Activated gamma-delta T cell treated with anti-CD3 and anti-CD28 coated beads, Interleukin-2, amount 50 U/mL, for 16 hours (primary cell): Measurements from ENCODE around the gene ABHD17B.

Source experiments
- DNase-seq: peaks from one replicate; pipeline ENCODE4 v3.0.0-alpha.2; 2020; ENCODE audit warnings: low read depth

The ABHD17B gene

GRCh38 chr9:71876829-71877228 is 34.2 kb downstream of the ABHD17B start:
- no peak for DNase-seq

- no peak for DNase-seq
Measured at GRCh38 chr9:71876106-71876505, 34.9 kb downstream of the ABHD17B start.

- no peak for DNase-seq
Measured at GRCh38 chr9:71875345-71875744, 35.6 kb downstream of the ABHD17B start.

- no peak for DNase-seq
Measured at GRCh38 chr9:71863631-71864030, 47.4 kb downstream of the ABHD17B start.

DNA sequence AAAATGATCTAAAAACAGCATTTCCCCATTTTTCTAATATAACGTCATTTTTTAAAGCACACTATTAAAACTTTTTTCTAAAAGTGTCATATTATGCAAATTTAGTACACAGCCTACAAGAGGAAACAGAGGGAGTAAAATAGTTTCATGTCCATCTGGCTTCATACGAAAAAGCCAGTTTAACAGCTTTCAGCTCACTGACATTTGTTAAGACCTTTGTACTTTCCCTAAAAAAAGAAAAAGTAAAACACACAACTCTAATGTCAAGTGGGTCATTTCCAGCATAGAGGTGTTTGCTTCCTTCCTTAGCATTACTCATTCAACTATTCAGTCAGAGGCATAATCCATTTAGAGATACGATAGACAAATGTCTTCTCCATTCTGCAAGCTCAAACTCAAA is 49.4 kb downstream of the ABHD17B start:
- DNase-seq = no peak

- no peak for DNase-seq
Measured at GRCh38 chr9:71859939-71860338, 51.1 kb downstream of the ABHD17B start.

DNA sequence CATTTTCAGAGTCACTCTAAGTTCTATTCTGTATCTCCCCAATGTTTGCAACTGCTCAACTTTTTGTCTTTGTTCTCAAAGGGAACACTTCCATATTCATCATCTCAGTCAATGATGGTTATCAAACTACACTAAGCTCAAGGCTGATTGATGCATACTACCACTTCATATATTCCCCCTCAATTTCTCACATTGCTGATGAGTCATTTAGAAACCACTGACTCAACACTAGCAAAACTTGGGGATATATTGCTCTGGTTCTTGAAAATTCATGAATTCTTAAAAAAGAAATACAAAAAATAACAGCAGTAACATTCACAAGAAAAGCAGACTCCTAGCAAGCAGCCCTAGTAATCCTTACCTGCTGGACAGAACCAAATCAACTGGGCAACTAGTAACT is 52.2 kb downstream of the ABHD17B start:
- no peak for DNase-seq

- DNase-seq = no peak
Measured at GRCh38 chr9:71858102-71858798, 52.7 kb downstream of the ABHD17B start.

DNA sequence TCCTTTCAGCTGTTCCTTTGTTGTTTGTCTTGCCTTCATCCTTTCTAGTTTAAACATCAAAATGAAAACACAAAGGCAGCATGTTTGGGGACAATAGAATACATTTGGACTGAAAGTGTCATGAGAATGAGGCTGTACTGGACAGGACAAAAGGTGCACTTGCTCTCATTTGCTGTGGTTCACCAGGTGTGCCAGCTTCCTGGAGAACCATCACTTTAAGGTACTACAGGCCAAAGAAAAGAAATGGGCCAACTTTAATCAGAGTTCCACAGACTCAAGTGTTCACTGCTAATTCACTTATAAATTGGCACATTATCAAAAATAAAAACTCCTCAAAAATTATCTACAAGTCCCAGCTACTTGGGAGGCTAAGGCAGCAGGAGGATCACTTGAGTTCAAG is 53.8 kb downstream of the ABHD17B start:
- DNase-seq = no peak

- DNase-seq = no peak
Measured at GRCh38 chr9:71854811-71855210, 56.2 kb downstream of the ABHD17B start.

GRCh38 chr9:71853084-71853483 is 57.9 kb downstream of the ABHD17B start:
- no peak for DNase-seq

- DNase-seq = no peak
Measured at GRCh38 chr9:71850996-71851395, 60.0 kb downstream of the ABHD17B start.

GRCh38 chr9:71847892-71848291 is 63.1 kb downstream of the ABHD17B start:
- DNase-seq = no peak

DNA sequence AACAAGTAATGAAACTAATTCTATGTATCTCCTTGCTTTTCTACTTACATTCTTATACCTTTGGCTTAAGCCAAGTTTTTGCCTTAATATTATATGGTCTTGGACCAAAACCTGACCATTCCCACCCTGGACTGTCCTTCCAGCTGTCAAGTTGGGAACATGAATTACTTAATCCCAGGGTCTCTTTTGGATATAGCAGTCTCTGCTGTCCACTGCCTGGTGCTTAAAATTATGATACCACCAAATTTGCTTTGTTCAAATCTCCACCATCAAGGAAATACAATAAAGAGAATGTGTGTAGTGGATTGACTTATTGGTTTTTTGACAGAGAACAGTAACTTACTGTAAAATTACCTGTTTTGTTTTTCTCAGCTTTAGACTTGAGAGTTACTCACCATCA is 66.2 kb downstream of the ABHD17B start:
- no peak for DNase-seq

DNA sequence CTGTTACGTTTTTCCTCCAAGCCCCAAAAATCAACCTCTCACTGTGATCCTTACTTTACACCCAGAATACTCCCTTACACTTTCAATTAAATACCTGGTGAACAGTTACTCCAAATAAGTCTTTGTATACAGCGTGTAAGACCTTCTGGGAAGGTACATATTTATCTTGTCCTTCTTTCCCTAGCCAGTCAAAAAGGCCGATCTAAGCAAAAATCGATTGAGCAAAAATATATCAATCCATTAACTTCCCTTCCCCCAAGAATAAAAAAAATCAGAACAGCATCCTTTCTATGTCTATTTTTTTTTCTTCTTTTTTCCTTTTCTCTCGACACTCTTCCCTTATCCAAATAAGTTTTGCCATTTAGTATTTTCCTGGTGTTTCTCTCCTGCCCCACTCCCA is 71.3 kb downstream of the ABHD17B start:
- no peak for DNase-seq

GRCh38 chr9:71835596-71835995 is 75.4 kb downstream of the ABHD17B start:
- no peak for DNase-seq

- DNase-seq = no peak
Measured at GRCh38 chr9:71830929-71831328, 80.1 kb downstream of the ABHD17B start.

- DNase-seq = no peak
Measured at GRCh38 chr9:71830153-71830552, 80.8 kb downstream of the ABHD17B start.

GRCh38 chr9:71826279-71826678 is 84.7 kb downstream of the ABHD17B start:
- DNase-seq = no peak

DNA sequence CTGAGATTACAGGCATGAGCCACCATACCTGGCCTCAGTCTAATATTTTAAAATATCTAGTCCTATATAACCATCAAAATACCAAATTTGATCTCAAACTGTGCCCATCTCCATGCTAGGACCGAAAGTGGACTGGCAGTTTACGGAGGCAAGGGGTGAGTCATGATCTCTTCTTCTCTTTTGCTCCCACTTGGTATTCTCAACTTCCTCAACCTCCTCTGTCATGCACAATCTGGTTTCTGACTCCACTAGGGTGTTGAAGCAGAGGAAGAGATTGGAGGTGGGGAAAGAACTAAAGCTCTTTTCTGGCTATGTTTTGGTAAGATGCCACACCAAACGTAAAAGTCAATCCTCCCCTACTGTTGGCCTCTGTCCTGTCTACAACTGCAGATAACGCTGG is 86.7 kb downstream of the ABHD17B start:
- DNase-seq = no peak

DNA sequence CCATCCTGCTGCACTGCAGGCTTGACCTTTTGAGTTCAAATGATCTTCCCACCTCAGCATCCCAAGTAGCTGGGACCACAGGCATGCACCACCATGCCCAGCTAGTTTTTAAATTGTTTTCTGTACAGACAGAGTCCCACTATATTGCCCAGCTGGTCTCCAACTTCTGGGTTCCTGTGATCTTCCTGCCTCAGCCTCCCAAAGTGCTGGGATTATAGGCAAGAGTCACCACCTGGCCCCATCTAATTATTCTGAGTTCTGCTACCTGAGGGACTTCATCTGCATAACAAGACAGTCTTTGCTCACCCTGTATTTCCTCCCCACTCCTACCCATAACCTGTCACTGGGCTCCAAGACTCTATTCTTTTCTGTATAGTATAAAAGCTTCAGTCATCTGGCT is 88.1 kb downstream of the ABHD17B start:
- DNase-seq = no peak

GRCh38 chr9:71822456-71822855 is 88.5 kb downstream of the ABHD17B start:
- no peak for DNase-seq

- DNase-seq = no peak
Measured at GRCh38 chr9:71821405-71821804, 89.6 kb downstream of the ABHD17B start.

GRCh38 chr9:71820403-71820921 is 90.5 kb downstream of the ABHD17B start:
- no peak for DNase-seq
